CD1c-positive myeloid dendritic cell (primary cell): ENCODE measurements around the gene AHRR.
"Not testable (repeated sequence)": the region's sequence is repeated elsewhere in the genome, so short reads cannot be mapped to it uniquely, and the experiment has no call there.

Source experiments
- DNase-seq: peaks from one replicate; pipeline ENCODE4 v3.0.0-alpha.2; 2016; ENCODE audit errors: extremely low spot score

Gene AHRR

DNA sequence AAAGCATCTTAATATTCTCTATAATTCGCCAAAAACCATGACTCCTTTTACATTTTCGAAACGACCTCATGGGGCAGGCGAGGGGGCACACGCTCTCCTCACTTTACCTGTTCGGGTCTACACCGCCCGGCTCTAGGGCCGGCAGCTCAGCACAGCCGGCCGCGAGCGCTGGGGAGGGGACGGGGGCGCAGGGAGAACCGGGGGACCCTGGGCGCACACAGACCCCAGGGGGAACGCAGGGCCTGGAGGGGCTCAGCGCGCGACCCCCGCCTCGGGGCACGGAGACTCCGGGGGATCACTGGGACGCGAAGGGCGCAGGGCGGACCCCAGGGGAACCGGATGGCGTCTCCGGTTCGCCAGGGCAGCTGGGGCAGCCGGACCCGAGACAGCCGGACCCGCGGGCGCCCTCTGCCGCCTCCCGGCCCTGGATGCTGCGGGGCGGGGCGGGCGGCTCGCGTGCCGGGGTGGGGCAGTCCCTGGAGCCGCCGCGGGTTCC is at the start of gene AHRR:
Gene AHRR, plus strand, starts transcription at position 485 of the 496 bp plus-strand sequence. CDS start 22,189 bp downstream, outside the sequence.
- peak; percentile 85 for DNase-seq

DNA sequence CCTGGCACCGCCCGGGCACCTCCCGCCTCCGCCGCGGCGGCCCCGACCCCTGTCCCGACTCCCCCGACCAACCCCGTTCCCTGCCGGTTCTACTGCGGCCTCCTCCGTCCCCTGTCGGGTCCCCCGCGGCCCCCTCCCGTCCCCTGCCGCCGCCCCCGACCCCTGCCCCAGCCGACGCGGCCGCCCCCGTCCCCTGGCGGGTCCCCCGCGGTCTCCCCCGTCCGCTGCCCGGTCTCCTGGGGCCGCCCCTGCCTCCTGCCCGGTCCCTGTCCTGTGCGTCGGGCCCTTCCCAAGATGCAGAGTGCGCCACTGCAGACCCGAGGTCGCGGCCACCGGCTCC is 49.7 kb upstream of the AHRR start:
- DNase-seq = not testable (repeated sequence)

DNA sequence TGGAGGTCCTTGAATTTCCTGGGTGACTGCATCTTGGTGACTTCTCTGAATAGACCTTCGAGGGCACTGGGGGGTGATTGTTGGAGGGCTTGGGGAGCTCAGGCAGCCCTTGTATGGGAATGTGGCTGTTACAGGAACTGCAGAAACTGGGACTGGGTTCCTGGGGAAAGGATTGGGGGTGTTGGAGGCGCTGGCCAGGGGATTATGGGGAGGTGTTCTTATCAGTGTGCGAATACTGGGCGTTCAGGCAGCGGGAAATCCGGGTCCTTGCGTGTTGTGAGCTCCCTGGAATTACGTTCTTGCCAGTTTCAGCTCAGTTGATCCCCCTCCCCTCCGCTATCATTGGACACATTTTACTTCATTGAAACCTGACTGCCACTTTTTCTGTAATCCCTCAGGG is 48.4 kb upstream of the AHRR start:
- not testable (repeated sequence) for DNase-seq

DNA sequence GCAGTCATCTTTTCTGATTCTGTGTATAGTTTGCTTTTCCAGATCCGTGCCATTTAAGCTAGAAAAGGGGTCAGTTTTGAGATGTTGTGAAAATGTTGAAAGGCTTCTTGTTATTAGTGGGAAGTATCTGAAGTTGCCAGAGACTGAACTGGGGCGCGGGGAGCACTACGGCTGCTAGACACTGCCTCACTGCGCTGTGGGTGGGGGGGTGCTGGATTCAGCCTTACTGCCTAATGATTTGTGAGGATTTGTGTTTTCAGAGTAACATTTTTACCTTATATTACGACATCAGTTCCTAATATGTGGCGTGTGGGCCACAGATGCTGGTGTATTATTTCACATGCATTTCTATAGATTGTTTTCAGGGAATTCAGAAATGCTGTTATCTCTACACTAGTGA is 48.0 kb upstream of the AHRR start:
- not testable (repeated sequence) for DNase-seq

DNA sequence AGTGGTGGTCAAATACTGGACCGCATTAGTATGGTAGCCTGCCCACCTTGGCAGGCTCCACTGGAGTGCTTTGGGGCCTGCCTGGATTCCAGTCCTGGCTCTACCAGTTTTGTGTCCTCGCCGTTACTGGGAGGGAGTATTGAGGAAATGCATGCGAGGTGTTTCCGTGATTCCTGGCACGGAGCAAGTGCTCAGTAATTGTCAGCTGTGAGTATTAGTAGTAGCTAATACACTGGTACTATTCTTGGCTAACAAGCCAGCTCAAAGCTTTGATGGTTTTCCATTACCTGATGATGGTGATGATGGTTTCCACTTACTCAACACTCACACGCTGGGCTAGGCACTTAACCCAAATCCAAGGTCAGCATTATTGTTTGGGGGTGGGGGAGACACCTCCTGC is 47.2 kb upstream of the AHRR start:
- not testable (repeated sequence) for DNase-seq

DNA sequence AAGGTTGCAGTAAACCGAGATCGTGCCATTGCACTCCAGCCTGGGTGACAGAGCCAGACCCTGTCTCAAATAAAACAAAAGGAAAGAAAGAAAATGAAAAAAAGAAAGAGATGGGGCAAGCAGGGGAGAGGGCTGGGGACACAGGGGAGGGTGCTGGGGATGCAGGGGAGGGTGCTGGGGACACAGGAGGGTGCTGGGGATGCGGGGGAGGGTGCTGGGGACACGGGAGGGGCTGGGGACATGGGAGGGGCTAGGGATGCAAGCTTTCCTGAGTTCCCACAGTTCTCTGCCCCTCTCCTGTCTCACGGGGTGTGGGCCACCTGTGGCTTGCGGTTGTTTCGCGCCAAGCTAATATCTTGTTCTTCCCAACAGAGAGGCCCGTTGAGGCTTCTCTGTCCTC is 42.9 kb upstream of the AHRR start:
- no peak for DNase-seq

DNA sequence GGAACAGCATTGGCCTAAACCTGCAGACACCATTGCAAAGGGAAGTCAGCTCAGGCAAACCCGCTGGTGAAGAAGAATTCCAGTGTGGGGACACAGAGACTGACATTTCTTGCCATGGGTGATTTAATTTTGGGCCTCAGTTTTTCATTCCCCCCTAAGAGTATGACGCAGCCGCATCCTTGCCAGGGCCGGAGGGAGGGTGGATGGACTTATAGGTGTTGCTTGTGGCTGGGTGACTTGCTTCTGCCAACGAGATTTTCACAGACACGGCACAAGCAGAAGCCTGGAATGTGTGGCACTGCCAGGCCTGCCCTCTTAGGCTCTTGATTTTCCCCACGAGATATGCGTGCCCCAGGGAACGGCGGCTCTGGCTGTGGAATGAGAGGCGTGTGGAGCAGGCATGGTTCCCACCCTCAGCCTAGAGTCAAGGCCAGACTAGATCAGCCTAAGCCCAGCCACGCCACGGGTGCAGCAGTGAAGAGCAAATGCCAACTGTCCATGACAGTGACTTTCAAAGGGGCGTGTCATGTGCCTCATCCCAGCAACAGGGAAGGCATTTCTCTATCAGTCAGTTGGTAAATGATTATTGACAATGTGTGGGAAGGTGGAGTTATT is 42.4 kb upstream of the AHRR start:
- DNase-seq = not testable (repeated sequence)

DNA sequence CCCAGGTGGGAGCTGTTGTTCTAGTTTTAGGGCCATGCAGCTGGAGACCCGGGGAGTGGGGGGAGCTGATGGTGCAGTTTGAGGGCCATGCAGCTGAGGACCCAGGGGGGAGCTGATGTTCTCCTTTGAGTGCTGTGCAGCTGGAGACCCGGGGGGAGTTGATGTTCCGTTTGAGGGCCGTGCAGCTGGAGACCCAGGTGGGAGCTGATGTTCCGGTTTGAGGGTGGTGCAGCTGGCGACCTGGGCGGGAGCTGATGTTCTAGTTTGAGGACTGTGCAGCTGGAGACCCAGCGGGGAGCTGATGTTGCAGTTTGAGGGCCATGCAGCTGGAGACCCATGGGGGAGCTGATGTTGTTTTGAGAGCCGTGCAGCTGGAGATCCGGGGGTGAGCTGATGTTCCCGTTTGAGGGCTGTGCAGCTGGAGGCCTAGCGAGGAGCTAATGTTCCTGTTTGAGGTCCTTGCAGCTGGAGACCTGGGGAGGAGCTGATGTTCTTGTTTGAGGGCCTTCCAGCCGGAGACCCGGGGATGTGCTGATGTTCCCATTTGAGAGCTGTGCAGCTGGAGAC is 35.4 kb upstream of the AHRR start:
- DNase-seq = no peak

DNA sequence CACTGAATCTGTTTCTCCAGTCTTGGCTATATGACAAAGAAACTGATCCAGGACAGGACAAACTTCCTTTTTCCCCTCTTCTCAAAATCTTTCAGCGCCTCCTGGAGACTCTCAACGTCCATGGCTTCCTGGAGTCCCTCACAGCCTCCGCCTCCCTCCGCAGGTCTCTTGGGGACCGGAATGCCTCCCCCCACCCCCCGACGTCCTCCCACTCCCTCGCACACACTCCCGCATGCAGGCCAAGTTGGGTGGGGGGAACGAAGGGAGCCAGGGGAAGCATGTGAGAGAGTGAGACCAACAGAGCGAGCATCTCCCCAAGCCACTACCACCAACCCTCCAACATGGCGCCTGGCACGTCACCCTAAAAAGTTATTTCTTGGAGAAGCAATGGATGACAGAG is 31.3 kb upstream of the AHRR start:
- not testable (repeated sequence) for DNase-seq

DNA sequence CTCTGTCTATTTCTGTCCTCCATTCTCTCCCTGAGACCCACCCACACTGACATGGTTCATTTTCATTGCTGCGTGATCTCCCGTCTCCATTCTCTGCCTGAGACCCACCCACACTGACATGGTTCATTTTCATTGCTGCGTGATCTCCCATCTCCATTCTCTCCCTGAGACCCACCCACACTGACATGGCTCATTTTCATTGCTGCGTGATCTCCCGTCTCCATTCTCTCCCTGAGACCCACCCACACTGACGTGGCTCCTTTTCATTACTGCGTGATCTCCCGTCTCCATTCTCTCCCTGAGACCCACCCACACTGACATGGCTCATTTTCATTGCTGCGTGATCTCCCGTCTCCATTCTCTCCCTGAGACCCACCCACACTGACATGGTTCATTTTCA is 30.2 kb upstream of the AHRR start:
- DNase-seq = not testable (repeated sequence)

DNA sequence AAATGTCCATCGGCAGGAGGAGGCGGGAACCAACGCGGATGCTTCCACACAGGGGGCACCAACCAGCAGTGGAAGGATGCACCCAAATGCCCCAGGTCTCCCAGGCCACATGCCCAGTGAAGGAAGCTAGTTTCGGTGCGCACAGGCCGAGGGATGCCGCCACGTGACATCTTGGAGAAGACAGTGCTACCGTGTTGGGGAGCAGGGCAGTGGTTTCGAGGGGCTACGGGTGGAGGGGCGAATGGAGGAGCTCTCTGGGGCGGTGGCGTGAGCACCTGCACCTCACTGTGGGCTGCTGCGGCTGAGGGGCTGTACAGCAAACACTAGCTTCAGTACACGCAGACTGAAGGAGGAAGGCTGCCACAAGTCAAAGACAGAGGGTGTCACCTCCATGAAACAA is 26.7 kb upstream of the AHRR start:
- DNase-seq = not testable (repeated sequence)

DNA sequence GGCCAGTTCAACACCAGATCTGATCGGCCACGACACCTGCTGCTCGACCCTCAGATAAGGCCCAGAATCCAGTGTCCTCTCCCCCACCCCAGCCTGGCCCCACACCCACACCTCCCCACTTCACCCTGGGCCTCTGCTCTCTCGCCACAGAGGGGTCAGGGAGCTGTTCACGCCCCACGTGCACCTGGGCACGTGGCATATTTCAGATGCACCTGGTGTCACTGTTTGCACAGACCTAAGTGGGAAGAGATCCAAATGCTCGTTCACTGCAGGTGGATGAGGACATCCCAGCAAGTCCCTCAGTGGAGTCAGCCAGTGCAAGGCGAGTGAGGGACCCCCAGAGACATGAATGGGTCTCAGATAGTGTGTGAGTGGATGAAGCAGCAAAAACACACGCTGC is 25.3 kb upstream of the AHRR start:
- not testable (repeated sequence) for DNase-seq

DNA sequence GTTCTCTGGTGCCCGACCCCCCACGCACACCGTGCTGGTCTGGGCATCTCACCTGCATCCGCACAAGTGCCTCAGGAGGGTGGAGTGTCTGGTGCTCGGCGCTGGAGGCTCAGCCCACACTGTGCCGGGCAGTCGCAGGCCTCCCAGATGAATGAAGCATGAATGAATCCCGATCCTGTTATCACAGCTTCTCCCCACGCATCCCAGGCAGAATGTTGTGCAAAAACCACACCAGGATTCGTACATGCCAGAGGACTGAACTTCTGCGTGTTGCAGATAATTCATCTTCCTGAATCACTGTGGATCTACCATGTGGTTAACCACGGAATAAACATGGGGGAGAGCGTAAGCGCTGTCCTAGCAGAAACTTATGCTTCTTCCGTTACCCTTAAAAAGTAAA is 24.6 kb upstream of the AHRR start:
- DNase-seq = not testable (repeated sequence)

DNA sequence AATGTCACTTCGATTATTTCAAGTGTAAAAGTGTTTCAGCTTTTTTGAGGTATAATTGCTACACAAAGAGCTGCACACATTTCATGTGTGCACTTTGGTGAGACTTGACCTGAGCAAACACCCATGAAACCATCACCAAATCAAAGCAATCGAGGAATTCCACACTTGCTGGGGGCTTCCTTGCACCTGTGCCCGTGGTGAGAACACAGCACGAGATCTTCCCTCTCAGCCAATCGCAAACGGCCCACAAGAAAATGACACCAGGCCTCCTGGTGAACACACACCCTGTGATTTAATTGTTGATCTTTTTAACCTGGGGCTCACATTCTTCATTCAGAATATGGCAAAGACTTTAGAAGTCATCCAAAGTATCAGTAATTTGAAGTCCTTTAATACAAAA is 24.1 kb upstream of the AHRR start:
- DNase-seq = not testable (repeated sequence)

DNA sequence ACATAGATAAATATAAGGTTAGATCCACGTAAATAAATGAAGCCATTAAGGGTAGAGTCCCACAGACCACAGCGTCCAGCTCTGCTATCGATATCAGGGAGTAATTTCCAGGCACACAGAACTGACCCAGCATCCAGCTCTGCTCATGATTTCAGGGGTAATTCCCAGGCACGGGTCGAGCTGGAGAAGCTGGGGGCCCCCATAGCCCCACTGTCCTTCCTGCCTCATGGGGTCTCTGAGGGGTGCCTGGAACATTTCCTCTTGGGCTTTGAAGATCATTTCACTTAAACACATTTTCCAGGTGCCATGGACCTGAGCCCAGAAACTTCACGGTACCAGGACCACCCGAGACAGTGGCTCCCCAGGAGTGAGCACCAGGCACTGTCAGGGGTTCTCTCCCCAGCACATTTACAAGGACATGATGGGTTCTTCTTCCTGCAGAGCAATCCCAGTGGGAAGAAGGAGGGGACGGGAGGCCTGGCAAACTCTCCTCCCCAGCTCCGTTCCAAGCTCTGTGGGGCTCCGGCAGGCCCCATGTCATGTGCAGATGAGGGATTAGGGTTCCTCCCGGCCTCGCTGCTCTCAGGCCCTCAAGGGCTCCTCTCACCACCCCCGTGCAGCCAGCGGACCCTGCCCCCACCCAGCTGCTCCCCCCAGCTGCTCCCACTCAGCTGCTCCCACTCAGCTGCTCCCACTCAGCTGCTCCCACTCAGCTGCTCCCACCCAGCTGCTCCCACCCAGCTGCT is 23.4 kb upstream of the AHRR start:
- not testable (repeated sequence) for DNase-seq

DNA sequence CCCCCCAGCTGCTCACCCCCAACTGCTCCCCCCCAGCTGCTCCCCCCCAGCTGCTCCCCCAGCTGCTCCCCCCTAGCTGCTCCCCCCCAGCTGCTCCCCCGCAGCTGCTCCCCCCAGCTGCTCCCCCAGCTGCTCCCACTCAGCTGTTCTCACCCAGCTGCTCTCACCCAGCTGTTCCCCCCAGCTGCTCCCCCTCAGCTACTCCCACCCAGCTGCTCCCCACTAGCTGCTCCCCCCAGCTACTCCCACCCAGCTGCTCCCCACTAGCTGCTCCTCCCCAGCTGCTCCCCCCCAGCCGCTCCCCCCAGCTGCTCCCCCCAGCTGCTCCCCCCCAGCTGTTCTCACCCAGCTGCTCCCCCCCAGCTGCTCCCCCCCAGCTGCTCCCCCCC is 22.8 kb upstream of the AHRR start:
- no peak for DNase-seq

DNA sequence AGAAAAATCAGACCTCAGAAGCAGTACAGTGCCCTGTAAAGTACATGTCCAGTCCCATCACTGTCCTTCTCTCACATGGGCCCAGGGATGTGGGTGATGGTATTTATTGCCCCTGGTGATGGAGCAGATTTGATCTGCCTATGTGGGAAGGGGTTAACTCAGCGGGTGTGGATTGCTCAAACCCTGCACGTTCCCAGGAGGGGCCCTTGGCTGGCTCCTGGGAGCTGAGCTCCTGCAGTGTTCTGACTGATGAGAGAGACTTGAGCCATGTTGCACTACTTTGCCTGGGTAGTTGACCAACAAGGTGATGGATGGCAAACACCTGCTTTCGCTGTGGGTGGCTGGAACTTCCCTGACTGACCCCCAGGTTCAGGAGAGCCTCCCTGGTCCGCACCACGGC is 21.6 kb upstream of the AHRR start:
- DNase-seq = not testable (repeated sequence)

DNA sequence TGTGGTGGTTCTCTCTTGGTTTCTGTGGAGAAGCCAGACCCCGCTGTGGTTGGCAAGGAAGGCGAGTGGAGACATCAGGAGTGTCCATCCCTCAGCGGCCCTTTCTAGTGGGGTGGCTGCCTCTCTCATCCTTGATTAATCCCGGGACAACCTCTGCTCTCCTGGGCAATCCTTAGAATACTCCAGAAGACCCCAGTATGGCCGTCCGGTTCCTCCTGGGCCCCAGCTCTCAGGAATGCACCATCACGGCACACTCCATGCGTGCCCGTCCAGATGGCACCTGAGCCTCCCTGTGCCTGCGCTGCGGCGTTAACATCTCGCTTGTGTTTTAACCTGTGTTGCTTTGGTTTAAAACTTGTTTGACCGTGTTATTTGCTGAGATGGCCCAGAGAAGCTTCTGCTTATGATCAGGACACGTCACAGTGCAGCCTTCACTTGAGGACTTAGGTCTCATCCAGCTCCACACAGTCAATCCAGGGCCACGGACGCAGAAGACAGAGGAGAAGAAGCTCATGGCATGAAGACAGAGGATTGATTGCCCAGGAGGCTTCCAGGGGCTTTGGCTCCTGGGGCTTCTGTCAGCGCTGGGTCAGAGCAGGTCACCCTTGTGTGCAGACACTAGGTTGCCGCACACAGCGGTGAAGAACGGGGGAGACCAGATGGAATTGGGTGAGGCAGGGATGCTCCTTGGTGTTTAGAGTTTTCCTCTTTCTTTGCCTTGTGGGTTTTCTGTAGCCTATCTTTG is 20.7 kb upstream of the AHRR start:
- DNase-seq = not testable (repeated sequence)

DNA sequence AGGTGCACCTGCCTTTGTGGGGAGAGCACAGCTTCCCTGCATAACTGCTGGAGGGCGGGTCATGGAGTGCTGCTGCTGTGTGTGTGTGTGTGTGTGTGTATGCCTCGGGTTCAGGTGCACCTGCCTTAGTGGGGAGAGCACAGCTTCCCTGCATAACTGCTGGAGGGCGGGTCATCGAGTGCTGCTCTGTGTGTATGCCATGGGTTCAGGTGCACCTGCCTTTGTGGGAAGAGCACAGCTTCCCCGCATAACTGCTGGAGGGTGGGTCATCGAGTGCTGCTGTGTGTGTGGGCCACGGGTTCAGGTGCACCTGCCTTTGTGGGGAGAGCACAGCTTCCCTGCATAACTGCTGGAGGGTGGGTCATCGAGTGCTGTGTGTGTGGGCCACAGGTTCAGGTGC is 19.1 kb upstream of the AHRR start:
- DNase-seq = not testable (repeated sequence)

DNA sequence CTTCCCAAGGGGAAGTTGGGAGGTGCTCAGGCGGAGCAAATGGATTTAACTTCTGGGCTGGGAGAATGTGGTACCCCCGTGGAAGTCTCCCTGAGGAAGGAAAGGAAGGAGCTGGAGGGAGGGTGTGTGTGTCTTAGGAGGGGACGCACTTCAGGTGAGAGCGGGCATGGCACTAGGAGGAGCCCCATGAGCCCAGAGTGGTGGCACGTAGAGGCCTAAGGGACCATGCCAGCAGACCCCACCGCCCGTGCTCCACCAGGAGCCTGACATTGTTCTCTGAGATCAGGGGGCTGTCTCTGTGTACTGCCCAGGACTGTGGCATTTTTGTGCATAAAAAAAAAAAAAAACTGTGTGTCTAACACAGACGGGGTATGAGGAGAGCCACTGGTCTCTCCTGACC is 18.5 kb upstream of the AHRR start:
- no peak for DNase-seq

DNA sequence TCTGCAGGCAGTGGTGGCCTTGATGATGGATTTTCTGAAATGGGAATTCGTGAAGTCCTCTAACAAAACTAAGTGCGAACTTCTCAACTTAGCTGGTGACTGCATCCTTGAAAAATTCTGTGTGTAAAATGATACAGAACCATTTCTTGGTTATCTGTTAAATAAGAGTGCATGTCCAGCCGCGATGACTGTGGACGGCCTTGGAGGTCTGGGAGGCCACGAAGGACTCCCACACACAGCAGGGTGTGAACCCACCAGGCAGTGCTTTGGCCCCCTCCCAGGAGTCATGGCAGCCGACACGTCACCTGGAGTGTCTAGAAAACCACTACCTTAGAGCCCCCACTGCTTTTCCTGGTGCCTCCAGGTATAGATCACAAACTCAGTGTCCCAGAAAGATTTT is 17.8 kb upstream of the AHRR start:
- DNase-seq = not testable (repeated sequence)

DNA sequence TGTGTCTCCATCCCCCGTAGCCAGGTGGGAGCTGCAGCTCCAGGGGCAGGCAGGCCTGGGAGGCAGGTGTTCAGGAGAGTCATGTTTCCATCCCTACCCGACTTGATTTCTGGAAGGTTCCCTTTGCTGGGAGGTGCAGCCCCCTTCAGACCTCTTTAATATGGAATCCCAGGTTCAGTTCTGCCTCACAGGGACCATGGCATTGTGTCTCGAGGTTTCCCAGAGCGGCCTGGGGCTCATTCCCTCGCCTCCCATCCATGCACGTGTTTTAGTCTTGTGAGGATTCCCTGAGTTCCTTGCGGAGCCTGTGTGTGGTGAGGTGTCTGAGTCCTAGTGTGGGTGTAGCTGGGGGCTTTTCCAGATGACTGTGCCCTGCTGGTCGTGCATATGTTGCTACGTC is 16.5 kb upstream of the AHRR start:
- no peak for DNase-seq
